Measurements from ENCODE around the gene DYRK1A. TPM values are rescaled to one million over a fixed set of nuclear protein-coding genes. Genes with fewer than 3 reads are reported as not detected.
"Not testable (repeated sequence)": the region's sequence is repeated elsewhere in the genome, so short reads cannot be mapped to it uniquely, and the experiment has no call there.

DYRK1A gene
- polyA plus RNA-seq, 4 donors: 58.0 to 75.5 (median 70.0) TPM

DNA sequence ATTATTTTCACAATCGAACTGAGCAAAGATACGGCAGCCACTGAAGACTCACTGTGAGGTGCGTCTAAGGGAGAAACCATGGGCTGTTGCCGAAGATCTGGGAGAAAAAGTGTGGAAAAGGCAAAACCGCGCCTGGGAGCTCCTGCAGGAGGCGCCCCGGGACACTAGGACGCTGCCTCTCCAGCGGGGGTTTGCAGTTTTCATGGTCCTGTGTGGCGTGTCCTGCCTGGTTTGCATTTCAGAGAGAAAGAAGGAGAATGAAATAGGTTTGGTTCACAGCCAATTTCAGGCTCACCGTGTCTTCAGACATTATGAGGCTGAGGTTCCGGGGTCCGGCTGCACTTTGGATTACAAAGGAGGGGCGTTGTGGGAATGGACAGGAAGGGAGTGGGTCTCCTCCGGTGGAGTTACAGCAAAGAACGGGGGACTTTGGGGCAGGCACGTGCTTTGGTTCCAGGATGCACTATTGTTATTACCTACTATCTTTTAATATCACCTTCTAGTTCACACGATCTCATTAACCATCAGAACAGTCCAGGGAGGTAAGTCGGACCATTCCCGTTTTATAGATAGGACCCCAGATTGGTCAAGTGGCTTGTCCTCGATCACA lies 179.8 kb downstream of the DYRK1A start:
- no peak for DNase-seq (ENCODE audit: low read depth in 4 of 4, low spot score in 3 of 4)

DNA sequence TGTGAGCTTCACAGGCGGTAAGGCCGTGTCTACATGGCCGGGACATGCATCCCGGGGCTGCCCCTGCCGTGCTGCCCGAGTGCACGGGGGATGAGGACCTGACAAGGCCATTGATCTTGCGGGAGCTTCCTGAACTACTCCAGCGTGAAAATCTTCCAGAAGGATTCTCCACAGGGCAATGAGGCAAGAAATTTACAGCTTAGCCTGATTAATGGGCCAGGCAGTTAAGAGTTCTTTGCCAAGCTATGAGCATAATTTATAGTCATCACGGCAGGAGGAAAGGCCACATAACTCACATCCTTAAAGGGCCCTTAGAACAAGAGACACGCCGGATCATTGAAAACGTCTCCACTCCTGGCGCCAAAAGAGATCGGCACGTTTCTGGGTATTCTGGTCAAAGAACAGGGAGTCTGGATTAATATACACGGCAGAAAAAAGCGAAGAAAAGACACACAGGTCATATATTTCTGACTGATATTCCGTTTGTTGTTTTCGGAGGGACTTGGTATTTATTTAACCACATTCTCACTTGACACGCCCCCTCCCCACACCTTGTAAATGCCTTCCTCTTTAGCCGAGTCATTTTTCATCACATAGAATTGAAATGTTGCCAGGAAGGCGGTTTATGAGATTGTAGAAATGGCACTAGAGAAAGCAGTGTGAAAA lies 180.5 kb downstream of the DYRK1A start:
- DNase-seq (ENCODE audit: low read depth in 4 of 4, low spot score in 3 of 4): peak in 3 of 4 donors; percentile 42 to 81 (median 59)

DNA sequence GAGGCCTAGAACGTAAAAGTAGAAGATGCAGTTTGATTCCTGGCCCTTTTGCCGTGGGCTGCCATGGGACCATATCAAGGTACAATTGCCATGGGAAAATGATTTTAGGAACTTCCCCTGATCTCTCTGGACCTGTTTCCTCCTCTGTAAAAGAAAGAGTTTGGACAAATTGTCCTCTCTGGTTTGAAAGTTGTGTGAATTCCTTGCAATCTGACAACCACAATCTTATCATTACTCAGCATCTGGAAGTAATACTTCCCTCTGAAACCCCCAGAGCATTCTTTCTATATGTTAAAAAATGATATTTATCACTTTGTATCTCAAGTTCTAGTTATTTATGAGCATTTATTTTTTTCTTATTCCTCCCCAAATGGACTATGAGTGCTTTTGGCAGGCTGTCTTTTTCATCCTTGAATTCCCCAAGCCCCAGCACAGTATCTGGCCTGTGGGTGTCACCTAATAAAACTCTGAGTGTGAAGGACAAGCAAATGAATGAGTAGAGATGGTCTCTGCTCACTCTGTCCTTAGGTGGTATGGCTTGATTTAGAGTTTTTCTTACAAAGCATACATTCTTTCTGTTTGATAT lies 181.1 kb downstream of the DYRK1A start:
- no peak for DNase-seq (ENCODE audit: low read depth in 4 of 4, low spot score in 3 of 4)

GRCh38 chr21:37548521-37548981 lies 182.0 kb downstream of the DYRK1A start:
- no peak for DNase-seq (ENCODE audit: low read depth in 4 of 4, low spot score in 3 of 4)

GRCh38 chr21:37549730-37550129 lies 183.2 kb downstream of the DYRK1A start:
- not testable (repeated sequence) for DNase-seq (ENCODE audit: low read depth in 4 of 4, low spot score in 3 of 4)

GRCh38 chr21:37550157-37550556 lies 183.6 kb downstream of the DYRK1A start:
- no peak for DNase-seq (ENCODE audit: low read depth in 4 of 4, low spot score in 3 of 4)

DNA sequence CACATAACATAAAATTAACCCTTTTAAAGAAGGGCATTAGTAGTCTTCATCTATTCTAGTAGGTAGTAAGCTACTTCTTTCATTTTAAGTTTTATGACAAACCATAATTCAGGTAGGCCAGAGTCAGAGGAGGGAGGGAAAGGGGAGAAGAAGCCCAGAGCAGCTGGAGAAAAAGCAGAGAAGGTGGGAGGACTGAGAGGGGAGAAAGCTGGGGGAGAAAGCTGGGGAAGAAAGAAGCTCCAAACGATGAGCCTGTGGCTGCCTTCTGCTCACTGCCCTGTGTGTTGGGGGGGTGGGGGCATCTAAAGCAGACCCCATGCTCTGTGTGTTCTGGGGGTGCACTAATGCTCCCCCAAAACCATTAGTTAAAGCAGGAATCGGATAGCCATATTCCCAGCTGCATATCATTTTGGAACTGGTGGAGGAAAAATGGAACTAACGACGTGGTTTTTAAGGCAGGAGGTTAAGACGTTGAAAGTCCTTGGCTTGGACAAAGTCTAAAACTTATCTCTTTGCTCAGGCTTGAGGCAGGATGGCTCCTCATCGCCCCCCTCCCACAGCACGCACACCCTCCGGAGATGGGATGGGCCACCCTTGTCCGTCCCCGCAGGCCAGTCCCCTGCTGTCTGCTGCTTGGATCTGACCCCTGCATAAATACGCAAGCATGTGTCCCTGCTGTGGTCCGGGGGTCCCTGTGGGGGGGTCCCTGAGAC lies 184.2 kb downstream of the DYRK1A start:
- DNase-seq (ENCODE audit: low read depth in 4 of 4, low spot score in 3 of 4): no peak

- DNase-seq (ENCODE audit: low read depth in 4 of 4, low spot score in 3 of 4): no peak
These were observed 184.9 kb downstream of the DYRK1A start for GRCh38 chr21:37551331-37551992.

DNA sequence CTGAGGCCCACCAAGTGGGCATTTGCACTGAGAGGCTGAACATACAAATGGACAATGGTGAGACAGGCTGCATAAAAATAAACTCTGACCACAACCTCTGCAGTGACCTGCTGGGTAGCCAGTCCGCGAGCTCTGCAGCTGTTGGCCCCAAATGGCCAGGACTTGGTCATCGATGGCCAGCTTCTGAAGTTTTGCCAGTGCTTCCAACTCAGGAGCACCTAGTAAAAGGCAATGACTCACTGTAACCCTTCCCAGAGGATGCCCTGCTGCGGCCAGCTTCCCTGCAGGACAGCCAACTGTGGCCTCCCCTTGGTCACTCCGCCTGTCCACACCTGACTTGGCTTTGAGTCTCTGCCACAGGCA lies 185.4 kb downstream of the DYRK1A start:
- DNase-seq (ENCODE audit: low read depth in 4 of 4, low spot score in 3 of 4): no peak

- DNase-seq (ENCODE audit: low read depth in 4 of 4, low spot score in 3 of 4): no peak
These were observed 186.0 kb downstream of the DYRK1A start for GRCh38 chr21:37552496-37553029.

DNA sequence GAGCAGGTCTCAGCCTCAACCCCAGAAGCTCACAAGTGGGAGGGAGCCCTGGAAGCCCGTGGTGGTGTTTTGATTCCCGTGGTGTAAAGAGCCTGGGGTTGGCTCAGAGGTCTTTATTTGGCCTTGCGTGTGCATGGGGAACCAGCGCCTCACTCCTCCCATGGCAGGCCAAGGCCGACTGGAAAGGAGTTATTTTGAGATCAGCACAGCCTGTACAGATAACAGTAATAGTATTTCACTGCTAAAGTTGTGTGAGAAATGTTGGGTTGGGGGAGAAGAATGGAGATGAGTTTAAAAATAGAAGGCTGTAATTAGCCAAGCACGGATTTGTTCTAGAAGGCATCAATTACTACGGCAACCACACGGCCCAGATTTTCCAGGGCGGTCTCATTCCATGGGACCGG lies 186.5 kb downstream of the DYRK1A start:
- no peak for DNase-seq (ENCODE audit: low read depth in 4 of 4, low spot score in 3 of 4)

DNA sequence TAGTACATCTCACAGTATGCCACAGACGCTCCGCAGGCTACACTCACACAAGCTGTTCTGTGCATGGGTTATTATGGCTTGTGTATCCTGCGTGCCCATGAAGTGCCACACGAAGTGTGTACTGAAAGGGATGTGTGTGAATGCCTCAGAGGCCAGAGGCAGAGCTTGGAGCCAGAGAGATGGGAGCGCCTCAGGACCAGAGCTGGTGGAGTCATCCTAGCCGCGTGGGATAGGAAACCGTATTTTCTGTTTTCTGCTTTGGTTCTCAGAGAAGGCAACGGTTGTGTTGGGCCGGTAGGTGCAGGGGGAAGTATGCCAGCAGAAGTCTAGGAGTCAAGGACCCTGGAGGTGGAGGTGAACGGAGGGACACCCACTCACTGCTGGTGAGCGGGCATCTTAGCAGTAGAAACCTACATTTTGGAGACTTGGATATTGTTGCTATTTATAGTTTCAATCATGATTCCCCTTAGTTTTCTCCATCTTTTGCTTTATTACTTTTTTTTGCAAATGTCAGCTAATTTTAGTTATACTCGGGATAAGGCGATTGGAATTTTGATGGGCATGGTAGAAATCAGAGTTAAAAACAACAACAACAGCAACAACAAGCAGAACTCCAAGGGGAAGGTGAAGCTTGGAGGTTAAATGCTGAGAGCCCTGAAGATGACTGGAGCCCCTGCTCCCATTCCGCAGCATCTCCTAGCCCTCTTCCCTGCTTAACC lies 188.2 kb downstream of the DYRK1A start:
- DNase-seq (ENCODE audit: low read depth in 4 of 4, low spot score in 3 of 4): no peak

DNA sequence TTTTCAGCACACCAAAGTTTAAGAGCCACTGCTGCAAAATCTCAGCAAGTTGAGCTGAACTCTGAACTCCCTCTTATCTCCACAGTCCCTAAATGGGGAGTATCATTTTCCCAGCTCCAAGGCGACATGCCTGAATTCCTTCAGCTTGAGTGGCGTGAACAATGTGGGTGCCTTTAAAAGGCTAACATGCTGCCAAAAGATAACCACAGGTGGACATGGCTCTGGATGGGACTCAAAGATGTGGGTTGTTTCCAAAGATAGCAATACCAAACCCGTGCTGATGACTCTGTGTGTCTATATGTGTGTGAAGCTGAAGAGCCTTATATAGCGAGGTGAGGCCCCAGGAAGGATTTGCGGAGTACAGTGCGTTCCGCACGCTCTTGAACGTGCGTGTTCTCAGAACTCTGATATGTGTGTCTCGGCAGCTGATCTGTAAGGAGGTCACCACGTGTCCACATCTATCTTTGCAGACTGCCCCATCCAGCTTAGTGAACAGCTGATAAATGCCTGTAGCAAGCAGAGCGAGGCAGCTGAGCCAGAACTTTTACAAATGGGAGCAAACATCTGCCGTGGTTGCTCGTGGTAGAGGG lies 189.2 kb downstream of the DYRK1A start:
- no peak for DNase-seq (ENCODE audit: low read depth in 4 of 4, low spot score in 3 of 4)

GRCh38 chr21:37557261-37557950 lies 190.8 kb downstream of the DYRK1A start:
- DNase-seq (ENCODE audit: low read depth in 4 of 4, low spot score in 3 of 4): no peak

DNA sequence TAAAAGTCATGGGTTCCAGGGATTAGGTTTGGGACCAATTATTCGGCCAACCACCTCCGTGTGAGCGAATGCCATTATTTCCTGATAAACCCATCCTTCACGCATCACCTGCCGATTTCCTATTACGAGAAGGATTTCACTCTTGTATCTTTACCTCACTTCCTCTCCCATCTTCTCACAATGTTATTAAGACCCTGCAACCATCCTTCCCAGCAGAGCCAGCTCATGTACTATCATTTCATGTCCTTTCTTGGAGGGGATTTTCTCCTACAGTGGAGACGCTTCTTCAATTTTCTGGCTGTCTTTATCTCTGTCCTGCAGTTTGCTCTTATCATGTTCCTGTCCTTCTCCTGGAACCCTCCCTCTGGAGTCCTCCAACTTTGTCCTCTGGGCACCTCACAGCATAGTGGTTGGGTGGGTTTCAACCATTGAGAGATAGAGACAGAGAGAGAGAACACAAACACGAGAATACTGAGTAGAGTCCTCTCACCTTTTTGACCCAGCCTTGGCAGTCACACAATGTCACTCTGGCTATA lies 192.2 kb downstream of the DYRK1A start:
- no peak for DNase-seq (ENCODE audit: low read depth in 4 of 4, low spot score in 3 of 4)

DNA sequence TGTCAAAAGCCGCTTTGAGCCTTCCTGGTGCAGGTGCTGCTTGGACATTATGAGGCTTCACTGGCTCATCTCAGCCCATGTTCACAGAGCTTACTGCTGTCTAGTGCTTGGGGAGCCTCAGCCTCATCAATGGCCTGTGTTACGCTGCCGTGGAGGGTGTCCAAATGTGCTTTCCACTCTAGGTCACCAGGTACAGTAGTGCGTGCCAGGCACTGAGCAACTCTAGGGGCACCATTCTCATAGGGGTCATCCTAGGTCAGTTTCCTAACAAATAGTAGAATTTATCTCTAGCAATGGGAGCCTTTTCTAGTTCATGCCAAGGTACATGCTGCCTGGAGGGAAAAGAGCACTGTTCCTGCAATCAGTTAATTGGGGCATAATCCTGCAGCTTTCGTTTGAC lies 193.8 kb downstream of the DYRK1A start:
- no peak for DNase-seq (ENCODE audit: low read depth in 4 of 4, low spot score in 3 of 4)

DNA sequence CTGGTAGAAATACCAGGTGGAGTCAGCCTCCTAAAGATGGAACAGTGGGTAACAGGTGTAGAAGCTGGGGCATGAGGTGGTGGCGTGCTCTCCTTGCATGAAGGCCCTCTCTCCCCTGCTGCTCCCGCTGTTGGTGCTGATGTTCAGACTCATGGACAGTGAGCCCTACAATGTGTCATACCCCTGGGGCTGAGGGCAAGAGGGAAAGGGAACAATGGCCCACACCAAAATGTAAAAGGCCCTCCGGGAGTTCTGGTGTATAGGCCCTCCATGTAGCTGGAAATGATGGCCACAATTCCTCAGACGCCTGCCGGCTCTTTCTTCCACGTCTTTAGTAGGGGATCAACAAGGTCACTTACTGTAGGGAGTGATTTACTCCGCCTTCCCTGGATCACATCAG lies 194.9 kb downstream of the DYRK1A start:
- DNase-seq (ENCODE audit: low read depth in 4 of 4, low spot score in 3 of 4): no peak

DNA sequence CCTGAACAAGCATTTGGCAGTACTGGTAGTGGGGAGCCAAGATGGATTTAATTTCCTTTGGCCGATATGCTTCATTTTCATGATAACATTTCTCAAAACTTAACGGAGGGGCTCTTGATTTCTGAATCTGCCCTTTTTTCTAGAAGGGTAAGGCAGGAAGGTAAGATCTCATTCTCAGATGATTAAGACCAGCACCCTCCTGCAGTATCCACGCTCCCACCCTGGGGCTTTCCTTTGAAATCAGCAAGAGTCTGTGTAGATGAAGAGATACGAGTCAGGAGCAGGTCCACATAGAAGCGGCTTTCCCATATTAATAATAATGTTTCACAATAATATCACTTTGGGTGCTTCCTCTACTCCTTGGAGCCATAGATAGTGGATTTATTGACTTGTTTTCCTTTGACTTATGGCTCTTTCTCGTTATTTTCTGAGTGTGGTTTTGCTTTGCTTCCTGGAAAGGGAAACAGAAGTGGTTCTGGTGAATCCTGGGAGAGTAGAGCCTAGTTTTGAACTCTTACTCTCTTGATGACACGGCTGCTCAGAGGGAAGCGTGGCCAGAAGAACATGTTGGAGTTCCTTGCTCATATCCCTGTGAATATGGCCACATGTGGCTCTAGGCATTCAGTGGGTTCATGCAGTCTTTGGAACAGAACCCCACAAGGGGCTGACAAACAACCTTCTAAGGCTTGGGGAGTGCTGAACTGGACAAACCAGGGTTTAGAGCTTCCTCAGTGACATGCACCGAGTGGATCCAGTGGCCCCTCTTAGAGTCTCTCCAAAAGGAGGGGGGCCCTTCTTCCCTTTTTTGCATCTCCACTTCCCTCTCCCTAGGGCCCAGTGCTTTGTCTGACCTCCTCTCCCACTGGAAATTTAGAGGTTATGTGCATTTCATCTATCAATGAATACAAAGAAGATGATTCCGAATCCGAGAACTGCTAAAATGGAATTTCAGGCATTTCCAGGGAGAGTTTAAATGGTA lies 195.7 kb downstream of the DYRK1A start:
- DNase-seq (ENCODE audit: low read depth in 4 of 4, low spot score in 3 of 4): no peak

Measured in left renal pelvis (tissue), 4 donors.